Coronary artery (tissue), 2 donors: Measurements from ENCODE around the gene ADISSP.

Source experiments
- DNase-seq: peaks from one replicate; pipeline ENCODE4 v3.0.0-alpha.2; 2017; ENCODE audit warnings: low spot score
- H3K27ac ChIP-seq, 2 donors: fragments of 200-600 bp; sonication (generic); one replicate each; pipeline ENCODE4 v1.5.1; 2016 to 2019
- H3K4me3 ChIP-seq: fragments of 200-600 bp; sonication (generic); 2 replicates; pipeline ENCODE4 v1.5.1; 2016; ENCODE audit warnings: mild to moderate bottlenecking, moderate library complexity
- CTCF ChIP-seq: fragments of 200-600 bp; sonication (generic); IDR thresholded peaks from one replicate; pipeline ENCODE4 v1.5.1; 2019; ENCODE audit warnings: antibody characterized with exemption

Gene ADISSP

GRCh38 chr20:3777716-3778629 lies 10.4 kb upstream of the ADISSP start:
- no peak for DNase-seq
- TF ChIP-seq CTCF: no peak
- H3K27ac ChIP-seq: peak overlapping the region in 1 of 2 donors; percentile 23

GRCh38 chr20:3777381-3777715 lies 9.8 kb upstream of the ADISSP start:
- no peak for TF ChIP-seq CTCF
- DNase-seq: no peak
- H3K4me3 ChIP-seq: peak overlapping the region; percentile 78
- peak overlapping the region in 1 of 2 donors; percentile 23 for H3K27ac ChIP-seq

More at GRCh38 chr20:3777716-3778629, 10.4 kb upstream of the ADISSP start:
- peak overlapping the region; percentile 78 for H3K4me3 ChIP-seq

GRCh38 chr20:3775457-3776108 lies 8.0 kb upstream of the ADISSP start:
- Histone ChIP-seq H3K27ac (no peak overlapping the region), H3K4me3 (no peak overlapping the region)
- DNase-seq: no peak
- TF ChIP-seq CTCF: no peak

GRCh38 chr20:3771552-3772058 lies 4.1 kb upstream of the ADISSP start:
- Histone ChIP-seq H3K4me3 (no peak overlapping the region), H3K27ac (no peak overlapping the region)
- no peak for TF ChIP-seq CTCF
- DNase-seq: no peak

- TF ChIP-seq CTCF: no peak
- Histone ChIP-seq H3K4me3 (peak overlapping the region; percentile 85), H3K27ac (peak overlapping the region; percentile 80 to 96)
- no peak for DNase-seq
These were observed 983 bp upstream of the ADISSP start for GRCh38 chr20:3768342-3769130.

- DNase-seq: no peak
- Histone ChIP-seq H3K27ac (peak overlapping the region; percentile 34 to 96), H3K4me3 (peak overlapping the region; percentile 85)
- no peak for TF ChIP-seq CTCF
These were observed 485 bp downstream of the ADISSP start for GRCh38 chr20:3767110-3767426.
